Neural progenitor cell (in vitro differentiated cells): ENCODE measurements around the gene SPATA12. TPM values are rescaled to one million over a fixed set of nuclear protein-coding genes. Genes with fewer than 3 reads are reported as not detected.

Source experiments
- DNase-seq: peaks from one replicate; pipeline ENCODE4 v3.0.0-alpha.2; 2016; ENCODE audit warnings: low spot score
- H2AFZ ChIP-seq: fragments of 200-600 bp; sonication (generic); replicated peaks from 2 replicates; pipeline ENCODE4 v1.6.1; 2016; ENCODE audit warnings: antibody characterized with exemption
- H3F3A ChIP-seq: fragments of 200-600 bp; sonication (generic); 2 replicates; pipeline ENCODE4 v1.6.1; 2016; ENCODE audit warnings: antibody characterized with exemption, low read depth
- H3K27ac ChIP-seq: fragments of 200-600 bp; sonication (generic); 2 replicates; pipeline ENCODE4 v1.5.1; 2016; ENCODE audit warnings: mild to moderate bottlenecking
- H3K27me3 ChIP-seq: fragments of 200-600 bp; sonication (generic); 2 replicates; pipeline ENCODE4 v1.6.1; 2016; ENCODE audit warnings: mild to moderate bottlenecking, moderate library complexity
- H3K36me3 ChIP-seq: fragments of 200-600 bp; sonication (generic); 2 replicates; pipeline ENCODE4 v1.5.1; 2016
- H3K4me1 ChIP-seq: fragments of 200-600 bp; sonication (generic); 2 replicates; pipeline ENCODE4 v1.6.1; 2016; ENCODE audit warnings: mixed run types
- H3K4me2 ChIP-seq: fragments of 200-600 bp; sonication (generic); 2 replicates; pipeline ENCODE4 v1.6.1; 2016
- H3K4me3 ChIP-seq: fragments of 200-600 bp; sonication (generic); 2 replicates; pipeline ENCODE4 v1.5.1; 2016
- H3K79me2 ChIP-seq: fragments of 200-600 bp; sonication (generic); 2 replicates; pipeline ENCODE4 v1.6.1; 2016; ENCODE audit warnings: low read depth
- H3K9ac ChIP-seq: fragments of 200-600 bp; sonication (generic); 2 replicates; pipeline ENCODE4 v1.6.1; 2016
- H3K9me3 ChIP-seq: fragments of 200-600 bp; sonication (generic); 2 replicates; pipeline ENCODE4 v1.5.1; 2016; ENCODE audit warnings: low read depth
- H4K20me1 ChIP-seq: fragments of 200-600 bp; sonication (generic); 2 replicates; pipeline ENCODE4 v1.6.1; 2016; ENCODE audit warnings: low read depth
- H3K27ac Mint-ChIP-seq: 3 replicates; pipeline ENCODE4 v1.8.0; 2021; ENCODE audit warnings: mixed read lengths
- H3K27me3 Mint-ChIP-seq: 2 replicates; pipeline ENCODE4 v1.8.0; 2022; ENCODE audit warnings: low read depth, mild to moderate bottlenecking, inconsistent platforms, moderate library complexity, mixed read lengths; ENCODE audit not compliant: insufficient read depth
- H3K36me3 Mint-ChIP-seq: 3 replicates; pipeline ENCODE4 v1.8.0; 2021; ENCODE audit warnings: mixed read lengths
- H3K4me1 Mint-ChIP-seq: 3 replicates; pipeline ENCODE4 v1.8.0; 2021; ENCODE audit warnings: mixed read lengths
- H3K4me3 Mint-ChIP-seq: 3 replicates; pipeline ENCODE4 v1.8.0; 2021; ENCODE audit warnings: mild to moderate bottlenecking, moderate library complexity, mixed read lengths
- H3K9me3 Mint-ChIP-seq: 3 replicates; pipeline ENCODE4 v1.8.0; 2020; ENCODE audit warnings: mixed read lengths
- CTCF ChIP-seq: fragments of 200-600 bp; sonication (generic); IDR thresholded peaks from 2 replicates; pipeline ENCODE4 v1.5.1; 2017; ENCODE audit warnings: antibody characterized with exemption, mild to moderate bottlenecking
- EZH2 ChIP-seq: fragments of 200-600 bp; sonication (generic); IDR thresholded peaks from 2 replicates; pipeline ENCODE4 v1.6.1; 2017; ENCODE audit warnings: antibody characterized with exemption, mild to moderate bottlenecking, moderate library complexity
- EZH2phosphoT487 ChIP-seq: fragments of 200-600 bp; sonication (generic); IDR thresholded peaks from 2 replicates; pipeline ENCODE4 v1.6.1; 2017; ENCODE audit warnings: antibody characterized with exemption
- total RNA-seq: library from RNA; depleted of rRNA; stranded (reverse); fragments of >200 nt; gene quantifications from 2 replicates; pipeline ENCODE4 v1.2.3, GENCODE V29; 2015; ENCODE audit warnings: low replicate concordance

The SPATA12 gene
- total RNA-seq, 1 donor from 2014 or later: 0.17 TPM

- Histone ChIP-seq H3K4me1 (no peaks in the 10 kb centered on the region), H3K27me3 (no peaks in the 10 kb centered on the region), H3K79me2 (no peaks in the 10 kb centered on the region), H3K4me3 (no peak overlapping the region), H3K27ac (no peak overlapping the region), H2AFZ (no peak overlapping the region), H4K20me1 (no peaks in the 10 kb centered on the region), H3K36me3 (no peaks in the 10 kb centered on the region), H3K9me3 (no peaks in the 10 kb centered on the region), H3F3A (no peaks in the 10 kb centered on the region), H3K4me2 (no peak overlapping the region), H3K9ac (no peak overlapping the region)
- peaks cover 6% of the 10 kb centered on the region for H3K4me1 Mint-ChIP-seq
- H3K4me3 Mint-ChIP-seq: no peak overlapping the region
- peaks cover 5% of the 10 kb centered on the region for H3K36me3 Mint-ChIP-seq
- DNase-seq: no peak
- no peak for TF ChIP-seq CTCF
- H3K9me3 Mint-ChIP-seq: no peaks in the 10 kb centered on the region
- no peaks in the 10 kb centered on the region for H3K27me3 Mint-ChIP-seq
- H3K27ac Mint-ChIP-seq: peak overlapping the region; percentile 61
Observed at GRCh38 chr3:57029383-57029782, 31.1 kb upstream of the SPATA12 start.

GRCh38 chr3:57029924-57030323 lies 30.5 kb upstream of the SPATA12 start:
- Histone ChIP-seq H3K36me3 (no peaks in the 10 kb centered on the region), H3K9me3 (no peaks in the 10 kb centered on the region)

GRCh38 chr3:57030721-57031120 lies 29.7 kb upstream of the SPATA12 start:
- Histone ChIP-seq H3K4me1 (no peaks in the 10 kb centered on the region), H4K20me1 (no peaks in the 10 kb centered on the region), H2AFZ (no peak overlapping the region), H3K4me3 (no peak overlapping the region), H3K27ac (no peak overlapping the region), H3K9me3 (no peaks in the 10 kb centered on the region), H3K4me2 (no peak overlapping the region), H3K79me2 (no peaks in the 10 kb centered on the region), H3F3A (no peaks in the 10 kb centered on the region), H3K9ac (no peak overlapping the region), H3K27me3 (no peaks in the 10 kb centered on the region), H3K36me3 (no peaks in the 10 kb centered on the region)
- Mint-ChIP-seq H3K4me3 (no peak overlapping the region), H3K4me1 (peaks cover 6% of the 10 kb centered on the region), H3K9me3 (no peaks in the 10 kb centered on the region), H3K27me3 (peaks cover 3% of the 10 kb centered on the region), H3K36me3 (peaks cover 2% of the 10 kb centered on the region), H3K27ac (no peak overlapping the region)
- TF ChIP-seq EZH2: no peak
- no peak for TF ChIP-seq EZH2phosphoT487
- TF ChIP-seq CTCF: no peak
- no peak for DNase-seq

More at GRCh38 chr3:57029924-57030323, 30.5 kb upstream of the SPATA12 start:
- Histone ChIP-seq H3K79me2 (no peaks in the 10 kb centered on the region), H2AFZ (no peak overlapping the region), H3K9ac (no peak overlapping the region), H4K20me1 (no peaks in the 10 kb centered on the region), H3F3A (no peaks in the 10 kb centered on the region), H3K4me3 (no peak overlapping the region), H3K4me2 (no peak overlapping the region), H3K27me3 (no peaks in the 10 kb centered on the region), H3K27ac (no peak overlapping the region), H3K4me1 (no peaks in the 10 kb centered on the region)
- H3K9me3 Mint-ChIP-seq: no peaks in the 10 kb centered on the region
- no peak for TF ChIP-seq CTCF
- peaks cover 5% of the 10 kb centered on the region for H3K36me3 Mint-ChIP-seq
- H3K4me1 Mint-ChIP-seq: peaks cover 6% of the 10 kb centered on the region
- H3K27ac Mint-ChIP-seq: peak overlapping the region; percentile 61
- no peak for DNase-seq
- no peaks in the 10 kb centered on the region for H3K27me3 Mint-ChIP-seq
- H3K4me3 Mint-ChIP-seq: no peak overlapping the region
